BJ (cell line): ENCODE data around the gene PXN. TPM values are rescaled to one million over a fixed set of nuclear protein-coding genes. Genes with fewer than 3 reads are reported as not detected.
"Not testable (repeated sequence)": the region's sequence is repeated elsewhere in the genome, so short reads cannot be mapped to it uniquely, and the experiment has no call there.

Experiments
- CTCF ChIA-PET: fragments of 350-600 bp; formaldehyde crosslinking; extraction: SDS; loops from one replicate; lab custom pipeline; 2021; ENCODE audit warnings: antibody characterized with exemption, inconsistent platforms; lab: Yijun Ruan, JAX
- POLR2A ChIA-PET: fragments of 300-600 bp; sonication (Branson Sonifier 250); formaldehyde crosslinking; extraction: SDS; loops from one replicate; lab custom pipeline; 2021; ENCODE audit warnings: antibody characterized with exemption; lab: Charles Lee
- DNase-seq: peaks from one replicate; pipeline ENCODE4 v3.0.0-alpha.2; 2011; ENCODE audit warnings: low read depth
- H3K27me3 ChIP-seq: 2 replicates; pipeline ENCODE4 v1.6.0; 2011; ENCODE audit warnings: low read length; ENCODE audit not compliant: control insufficient read depth, insufficient read depth
- H3K36me3 ChIP-seq: 2 replicates; pipeline ENCODE4 v1.5.1; 2011; ENCODE audit warnings: low read length; ENCODE audit not compliant: control insufficient read depth, insufficient read depth
- H3K4me3 ChIP-seq: 2 replicates; pipeline ENCODE4 v1.5.1; 2011; ENCODE audit warnings: low read depth, mild to moderate bottlenecking, control low read depth, low read length
- polyA plus RNA-seq: library from polyadenylated mRNA; depleted of rRNA; stranded (reverse); fragments of >200 nt; gene quantifications from 2 replicates; pipeline ENCODE4 v1.2.3, GENCODE V29; 2011
- TF ChIP-seq, protein P1 (sequence below): IDR thresholded peaks from 2 replicates; pipeline ENCODE4 v1.5.1; 2011; ENCODE audit warnings: low read depth, mild to moderate bottlenecking, control low read depth, inconsistent platforms, low read length, moderate library complexity; ENCODE audit not compliant: insufficient read depth

PXN gene
- polyA plus RNA-seq, 1 experiment = 41.8 TPM

DNA sequence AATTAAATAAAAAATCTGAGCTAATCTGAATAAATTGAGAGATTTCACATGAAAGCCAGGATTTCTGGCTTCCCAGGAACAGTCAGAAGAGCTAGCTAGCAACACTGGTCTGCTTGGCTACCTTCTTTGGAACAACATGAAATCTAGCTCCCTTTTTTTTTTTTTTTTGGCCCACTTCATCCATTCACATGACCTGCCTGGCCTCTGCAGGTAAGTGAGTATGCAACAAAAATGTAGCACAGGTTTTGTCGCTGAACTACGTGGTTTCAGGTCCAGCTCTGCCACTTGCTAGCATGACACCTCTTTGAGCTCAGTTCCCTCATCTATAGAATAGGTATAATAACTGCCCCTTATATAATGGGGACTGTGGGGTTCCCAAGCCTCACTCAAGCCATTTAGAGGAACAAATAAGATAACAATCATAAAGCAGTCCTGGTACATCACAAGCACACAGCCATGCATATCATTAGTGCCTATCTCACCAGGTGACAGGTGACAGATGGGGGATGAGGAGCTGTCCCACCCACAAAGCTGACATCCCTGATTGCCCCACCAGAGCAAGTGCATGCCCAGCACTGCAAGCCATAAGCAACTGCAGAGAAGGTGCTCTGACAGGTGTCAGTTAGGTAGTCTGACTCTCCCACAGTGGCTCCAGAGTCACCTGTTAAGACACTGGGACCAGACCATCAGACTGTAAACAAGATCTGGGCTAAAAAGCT is 25.6 kb downstream of the PXN start:
- H3K36me3 ChIP-seq = peaks cover 2% of the 10 kb centered on the region
- CTCF ChIA-PET = interaction anchor here (1.0 to 7.1 kb wide), 3 partner anchors 11 to 24 kb away, joined by 3 to 99 read pairs (median 25); partner anchors contain the start of gene PXN
- H3K27me3 ChIP-seq = no peaks in the 10 kb centered on the region
- H3K4me3 ChIP-seq = no peak overlapping the region
- DNase-seq = no peak
- TF ChIP-seq, protein P1, sequence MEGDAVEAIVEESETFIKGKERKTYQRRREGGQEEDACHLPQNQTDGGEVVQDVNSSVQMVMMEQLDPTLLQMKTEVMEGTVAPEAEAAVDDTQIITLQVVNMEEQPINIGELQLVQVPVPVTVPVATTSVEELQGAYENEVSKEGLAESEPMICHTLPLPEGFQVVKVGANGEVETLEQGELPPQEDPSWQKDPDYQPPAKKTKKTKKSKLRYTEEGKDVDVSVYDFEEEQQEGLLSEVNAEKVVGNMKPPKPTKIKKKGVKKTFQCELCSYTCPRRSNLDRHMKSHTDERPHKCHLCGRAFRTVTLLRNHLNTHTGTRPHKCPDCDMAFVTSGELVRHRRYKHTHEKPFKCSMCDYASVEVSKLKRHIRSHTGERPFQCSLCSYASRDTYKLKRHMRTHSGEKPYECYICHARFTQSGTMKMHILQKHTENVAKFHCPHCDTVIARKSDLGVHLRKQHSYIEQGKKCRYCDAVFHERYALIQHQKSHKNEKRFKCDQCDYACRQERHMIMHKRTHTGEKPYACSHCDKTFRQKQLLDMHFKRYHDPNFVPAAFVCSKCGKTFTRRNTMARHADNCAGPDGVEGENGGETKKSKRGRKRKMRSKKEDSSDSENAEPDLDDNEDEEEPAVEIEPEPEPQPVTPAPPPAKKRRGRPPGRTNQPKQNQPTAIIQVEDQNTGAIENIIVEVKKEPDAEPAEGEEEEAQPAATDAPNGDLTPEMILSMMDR = no peak
- POLR2A ChIA-PET = interaction anchor here (1.1 kb wide), 1 partner anchor 39 kb away, joined by 4 read pairs; the partner anchor contains the start of gene RPLP0

DNA sequence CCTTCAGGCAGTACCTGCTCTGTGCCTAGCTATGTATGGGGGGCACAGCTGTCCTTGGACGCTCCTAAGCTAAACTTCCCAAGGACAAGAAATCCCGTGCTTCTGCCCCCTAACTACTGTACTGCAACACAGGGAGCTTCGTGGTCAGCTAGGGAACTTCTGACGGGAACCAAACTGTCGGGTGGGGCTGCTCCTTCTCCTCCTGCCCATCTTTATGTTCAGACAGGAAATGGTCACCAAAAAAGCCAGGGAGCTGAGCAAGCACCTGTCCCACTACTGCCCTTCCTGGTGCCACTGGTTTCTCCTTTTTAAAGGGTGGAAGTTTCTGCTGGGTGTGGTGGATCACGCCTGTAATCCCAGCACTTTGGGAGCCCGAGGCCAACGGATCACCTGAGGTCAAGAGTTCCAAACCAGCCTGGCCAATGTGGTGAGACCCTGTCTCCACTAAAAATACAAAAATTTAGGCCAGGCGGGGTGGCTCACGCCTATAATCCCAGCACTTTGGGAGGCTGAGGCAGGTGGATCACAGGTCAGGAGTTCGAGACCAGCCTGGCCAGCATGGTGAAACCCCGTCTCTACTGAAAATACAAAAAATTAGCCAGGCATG is 26.6 kb downstream of the PXN start:
- TF ChIP-seq, protein P1 = no peak
- POLR2A ChIA-PET = no interaction called here
- CTCF ChIA-PET = interaction anchor here (5.0 to 7.1 kb wide), 2 partner anchors 10 to 25 kb away, joined by 25 to 99 read pairs; partner anchors contain the start of gene PXN
- no peaks in the 10 kb centered on the region for H3K27me3 ChIP-seq
- peaks cover 2% of the 10 kb centered on the region for H3K36me3 ChIP-seq
- no peak for DNase-seq
- no peak overlapping the region for H3K4me3 ChIP-seq

GRCh38 chr12:120238217-120238616 is 27.3 kb downstream of the PXN start:
- TF ChIP-seq, protein P1 = no peak
- POLR2A ChIA-PET = interaction anchor here (0.5 to 1.6 kb wide), 4 partner anchors 19 to 53 kb away, joined by 3 to 13 read pairs (median 6); partner anchors contain the start of genes RNU4-2 and RPLP0

GRCh38 chr12:120237360-120238171 is 28.0 kb downstream of the PXN start:
- H3K4me3 ChIP-seq = no peak overlapping the region
- POLR2A ChIA-PET = interaction anchor here (0.5 to 1.6 kb wide), 4 partner anchors 10 to 54 kb away, joined by 3 to 13 read pairs (median 6); partner anchors contain the start of genes RNU4-2 and RPLP0
- DNase-seq = peak; percentile 71
- TF ChIP-seq, protein P1 = no peak
- CTCF ChIA-PET = interaction anchor here (0.6 to 7.1 kb wide), 9 partner anchors 9 to 70 kb away, joined by 3 to 99 read pairs (median 4); partner anchors contain the start of genes PXN and RPLP0
- no peaks in the 10 kb centered on the region for H3K27me3 ChIP-seq
- peaks cover 2% of the 10 kb centered on the region for H3K36me3 ChIP-seq

More at GRCh38 chr12:120238217-120238616, 27.3 kb downstream of the PXN start:
- CTCF ChIA-PET = interaction anchor here (0.6 to 7.1 kb wide), 5 partner anchors 9 to 71 kb away, joined by 3 to 99 read pairs (median 4); partner anchors contain the start of gene PXN
- DNase-seq = no peak
- H3K4me3 ChIP-seq = no peak overlapping the region
- no peaks in the 10 kb centered on the region for H3K27me3 ChIP-seq
- peaks cover 2% of the 10 kb centered on the region for H3K36me3 ChIP-seq

- ChIA-PET CTCF (interaction anchor here (0.8 to 7.1 kb wide), 6 partner anchors 8 to 36 kb away, joined by 3 to 99 read pairs (median 14); partner anchors contain the start of genes PXN and RPLP0), POLR2A (interaction anchor here (1.4 to 1.6 kb wide), 2 partner anchors 36 to 55 kb away, joined by 10 to 13 read pairs; partner anchors contain the start of genes RNU4-2 and RPLP0)
- not testable (repeated sequence) for DNase-seq, H3K27me3 ChIP-seq, H3K36me3 ChIP-seq, H3K4me3 ChIP-seq
Measured at GRCh38 chr12:120236809-120237208, 28.7 kb downstream of the PXN start.
